ENCODE measurements around the gene PKP1. TPM values are rescaled to one million over a fixed set of nuclear protein-coding genes. Genes with fewer than 3 reads are reported as not detected.

Gene PKP1
- polyA plus RNA-seq, 1 donor (not counting 4 experiments of a cell fraction or from before 2014, with no cell fraction given), result 169 TPM

GRCh38 chr1:201359873-201360210, 76.5 kb downstream of the PKP1 start:
- Histone ChIP-seq H2AFZ (ENCODE audit: control insufficient read depth, low read length) (no peak overlapping the region), H3K79me2 (ENCODE audit: control insufficient read depth, insufficient read depth, low read length) (no peaks in the 10 kb centered on the region), H3K27me3 (ENCODE audit: control insufficient read depth, extremely low read depth, insufficient read depth, low read length) (peaks cover 11% of the 10 kb centered on the region), H3K4me1 (ENCODE audit: control insufficient read depth, extremely low read depth, insufficient read depth, low read length) (peaks cover 19% of the 10 kb centered on the region), H4K20me1 (ENCODE audit: control insufficient read depth, extremely low read depth, insufficient read depth, low read length) (no peaks in the 10 kb centered on the region), H3K4me2 (ENCODE audit: control insufficient read depth, extremely low read depth, insufficient read depth, low read depth, low read length) (no peak overlapping the region), H3K27ac (ENCODE audit: control insufficient read depth, insufficient read depth, low read length) (no peak overlapping the region), H3K9ac (ENCODE audit: control insufficient read depth, extremely low read depth, insufficient read depth, low read length) (no peak overlapping the region), H3K9me1 (ENCODE audit: control insufficient read depth, extremely low read depth, insufficient read depth, low read length) (no peaks in the 10 kb centered on the region), H3K36me3 (ENCODE audit: control insufficient read depth in 2 of 2, extremely low read depth in 1 of 2, insufficient read depth in 2 of 2, low read length in 2 of 2) (no peaks in the 10 kb centered on the region), H3K9me3 (ENCODE audit: control insufficient read depth, low read depth, low read length) (no peaks in the 10 kb centered on the region), H3K4me3 (ENCODE audit: control insufficient read depth in 2 of 3, extremely low read depth in 1 of 3, insufficient read depth in 2 of 3, low read depth in 1 of 3, low read length in 3 of 3) (no peak overlapping the region)
- FAIRE-seq (no peak), DNase-seq (ENCODE audit: low read depth, low spot score) (no peak)
- TF ChIP-seq, protein P1, sequence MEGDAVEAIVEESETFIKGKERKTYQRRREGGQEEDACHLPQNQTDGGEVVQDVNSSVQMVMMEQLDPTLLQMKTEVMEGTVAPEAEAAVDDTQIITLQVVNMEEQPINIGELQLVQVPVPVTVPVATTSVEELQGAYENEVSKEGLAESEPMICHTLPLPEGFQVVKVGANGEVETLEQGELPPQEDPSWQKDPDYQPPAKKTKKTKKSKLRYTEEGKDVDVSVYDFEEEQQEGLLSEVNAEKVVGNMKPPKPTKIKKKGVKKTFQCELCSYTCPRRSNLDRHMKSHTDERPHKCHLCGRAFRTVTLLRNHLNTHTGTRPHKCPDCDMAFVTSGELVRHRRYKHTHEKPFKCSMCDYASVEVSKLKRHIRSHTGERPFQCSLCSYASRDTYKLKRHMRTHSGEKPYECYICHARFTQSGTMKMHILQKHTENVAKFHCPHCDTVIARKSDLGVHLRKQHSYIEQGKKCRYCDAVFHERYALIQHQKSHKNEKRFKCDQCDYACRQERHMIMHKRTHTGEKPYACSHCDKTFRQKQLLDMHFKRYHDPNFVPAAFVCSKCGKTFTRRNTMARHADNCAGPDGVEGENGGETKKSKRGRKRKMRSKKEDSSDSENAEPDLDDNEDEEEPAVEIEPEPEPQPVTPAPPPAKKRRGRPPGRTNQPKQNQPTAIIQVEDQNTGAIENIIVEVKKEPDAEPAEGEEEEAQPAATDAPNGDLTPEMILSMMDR (optimal IDR thresholded peaks at IDR 0.05 in 1 of 3, IDR thresholded peaks at IDR 0.05 in 1 of 3, conservative IDR thresholded peaks at IDR 0.05 in 1 of 3; ENCODE audit: extremely low read depth in 1 of 3, insufficient read depth in 2 of 3, low read length in 3 of 3), result no peak
- TF ChIP-seq EZH2 (IDR thresholded peaks at IDR 0.05; ENCODE audit: low read length), result no peak
- dilution Hi-C loops (cut with MboI; ENCODE audit: extremely low pct_ligation_motif_present, low sequenced_read_pairs), result no loop called here

DNA sequence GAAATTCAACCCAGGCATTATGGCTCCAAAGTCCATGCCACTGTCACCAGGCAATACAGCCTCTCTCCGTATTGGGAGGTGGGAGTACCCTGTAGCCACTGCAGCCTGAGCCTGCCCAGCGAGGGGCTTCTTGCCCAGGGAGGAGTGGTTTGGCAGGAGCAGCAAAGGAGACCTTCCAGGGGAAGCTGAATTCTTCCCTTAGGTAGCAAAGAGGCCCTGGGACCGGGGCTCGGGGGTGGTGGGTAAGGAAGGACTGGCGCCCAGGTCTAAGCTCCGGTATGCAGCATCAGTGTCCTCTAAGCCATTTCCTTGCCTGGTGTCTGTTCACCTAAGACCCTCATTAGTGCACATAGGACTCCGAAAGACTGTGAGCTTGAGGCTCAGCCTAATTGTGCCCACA, 77.2 kb downstream of the PKP1 start:
- no peak overlapping the region for H3K4me2 ChIP-seq (ENCODE audit: control insufficient read depth, extremely low read depth, insufficient read depth, low read depth, low read length)
- FAIRE-seq, result no peak
- no peak overlapping the region for H3K9ac ChIP-seq (ENCODE audit: control insufficient read depth, extremely low read depth, insufficient read depth, low read length)
- H3K4me1 ChIP-seq (ENCODE audit: control insufficient read depth, extremely low read depth, insufficient read depth, low read length), result peaks cover 13% of the 10 kb centered on the region
- H3K4me3 ChIP-seq (ENCODE audit: control insufficient read depth in 2 of 3, extremely low read depth in 1 of 3, insufficient read depth in 2 of 3, low read depth in 1 of 3, low read length in 3 of 3), result no peak overlapping the region
- no peak for DNase-seq (ENCODE audit: low read depth, low spot score)
- no peaks in the 10 kb centered on the region for H3K36me3 ChIP-seq (ENCODE audit: control insufficient read depth in 2 of 2, extremely low read depth in 1 of 2, insufficient read depth in 2 of 2, low read length in 2 of 2)
- H3K9me3 ChIP-seq (ENCODE audit: control insufficient read depth, low read depth, low read length), result no peaks in the 10 kb centered on the region
- H3K79me2 ChIP-seq (ENCODE audit: control insufficient read depth, insufficient read depth, low read length), result no peaks in the 10 kb centered on the region
- H3K27me3 ChIP-seq (ENCODE audit: control insufficient read depth, extremely low read depth, insufficient read depth, low read length), result peaks cover 11% of the 10 kb centered on the region
- H3K9me1 ChIP-seq (ENCODE audit: control insufficient read depth, extremely low read depth, insufficient read depth, low read length), result no peaks in the 10 kb centered on the region
- dilution Hi-C loops (cut with MboI; ENCODE audit: extremely low pct_ligation_motif_present, low sequenced_read_pairs), result no loop called here
- no peak for TF ChIP-seq EZH2 (IDR thresholded peaks at IDR 0.05; ENCODE audit: low read length)
- TF ChIP-seq, protein P1 (optimal IDR thresholded peaks at IDR 0.05 in 1 of 3, IDR thresholded peaks at IDR 0.05 in 1 of 3, conservative IDR thresholded peaks at IDR 0.05 in 1 of 3; ENCODE audit: extremely low read depth in 1 of 3, insufficient read depth in 2 of 3, low read length in 3 of 3), result no peak
- no peak overlapping the region for H3K27ac ChIP-seq (ENCODE audit: control insufficient read depth, insufficient read depth, low read length)
- H4K20me1 ChIP-seq (ENCODE audit: control insufficient read depth, extremely low read depth, insufficient read depth, low read length), result no peaks in the 10 kb centered on the region
- H2AFZ ChIP-seq (ENCODE audit: control insufficient read depth, low read length), result no peak overlapping the region
